HG03565 (cell line): Measurements from ENCODE around the gene EBLN1.

ENCODE experiments used
- ATAC-seq: cut with Tn5 transposase; IDR thresholded peaks from one replicate; pipeline ENCODE4 v1.9.1; 2021; ENCODE audit warnings: mild to moderate bottlenecking, moderate library complexity; ENCODE audit not compliant: unreplicated experiment

The EBLN1 gene

GRCh38 chr10:22217842-22218241, at the start of gene EBLN1:
Gene EBLN1 (minus strand): TSS chr10:22218015. CDS start chr10:22209983, 8,032 bp downstream.
- ATAC-seq = no peak

GRCh38 chr10:22265839-22266537, 48.2 kb upstream of the EBLN1 start:
- ATAC-seq = no peak

GRCh38 chr10:22263106-22263505, 45.3 kb upstream of the EBLN1 start:
- no peak for ATAC-seq

- ATAC-seq = no peak
Measured at GRCh38 chr10:22259280-22259679, 41.5 kb upstream of the EBLN1 start.

- no peak for ATAC-seq
Measured at GRCh38 chr10:22258471-22258870, 40.7 kb upstream of the EBLN1 start.

GRCh38 chr10:22253580-22253882, 35.7 kb upstream of the EBLN1 start:
- ATAC-seq = no peak

- peak; percentile 3 for ATAC-seq
Measured at GRCh38 chr10:22252801-22253579, 35.2 kb upstream of the EBLN1 start.

- peak; percentile 57 for ATAC-seq
Measured at GRCh38 chr10:22252224-22252800, 34.5 kb upstream of the EBLN1 start.

GRCh38 chr10:22251751-22252223, 34.0 kb upstream of the EBLN1 start:
- peak; percentile 30 for ATAC-seq

- ATAC-seq = no peak
Measured at GRCh38 chr10:22250897-22251660, 33.3 kb upstream of the EBLN1 start.

GRCh38 chr10:22247636-22248035, 29.8 kb upstream of the EBLN1 start:
- no peak for ATAC-seq

- no peak for ATAC-seq
Measured at GRCh38 chr10:22246680-22247391, 29.0 kb upstream of the EBLN1 start.

- ATAC-seq = no peak
Measured at GRCh38 chr10:22245567-22245966, 27.8 kb upstream of the EBLN1 start.

- no peak for ATAC-seq
Measured at GRCh38 chr10:22244855-22245254, 27.0 kb upstream of the EBLN1 start.

- no peak for ATAC-seq
Measured at GRCh38 chr10:22244001-22244400, 26.2 kb upstream of the EBLN1 start.

- ATAC-seq = no peak
Measured at GRCh38 chr10:22243321-22243720, 25.5 kb upstream of the EBLN1 start.

GRCh38 chr10:22231260-22231659, 13.4 kb upstream of the EBLN1 start:
- no peak for ATAC-seq

- no peak for ATAC-seq
Measured at GRCh38 chr10:22230158-22230833, 12.5 kb upstream of the EBLN1 start.

GRCh38 chr10:22229802-22230157, 12.0 kb upstream of the EBLN1 start:
- no peak for ATAC-seq
